Epithelial cell of proximal tubule (primary cell): ENCODE data around the gene RIN1. TPM values are rescaled to one million over a fixed set of nuclear protein-coding genes. Genes with fewer than 3 reads are reported as not detected.
A peak's percentile ranks its signal among the peaks of the same experiment; 100 is the strongest.

Experiments
- DNase-seq: peaks from one replicate; pipeline ENCODE4 v3.0.0-alpha.2; 2011; ENCODE audit warnings: low read depth
- H3K4me3 ChIP-seq: 2 replicates; pipeline ENCODE4 v1.5.1; 2011; ENCODE audit warnings: low read depth, mild to moderate bottlenecking, low read length
- CTCF ChIP-seq: conservative IDR thresholded peaks from 2 replicates; pipeline ENCODE4 v1.5.1; 2012; ENCODE audit warnings: low read depth, mild to moderate bottlenecking, low read length
- total RNA-seq: library from RNA; depleted of rRNA; stranded (reverse); fragments of >200 nt; gene quantifications from 2 replicates; pipeline ENCODE4 v1.2.3, GENCODE V29; 2015

RIN1 gene
- total RNA-seq, 1 donor from 2014 or later = 18.9 TPM

- no peak for DNase-seq
- no peak overlapping the region for H3K4me3 ChIP-seq
- no peak for TF ChIP-seq CTCF
Measured at GRCh38 chr11:66285250-66285947, 50.8 kb downstream of the RIN1 start.

- H3K4me3 ChIP-seq = no peak overlapping the region
- no peak for DNase-seq
- TF ChIP-seq CTCF = no peak
Measured at GRCh38 chr11:66284526-66285078, 51.6 kb downstream of the RIN1 start.

- TF ChIP-seq CTCF = no peak
- DNase-seq = no peak
- H3K4me3 ChIP-seq = no peak overlapping the region
Measured at GRCh38 chr11:66283461-66284105, 52.7 kb downstream of the RIN1 start.

GRCh38 chr11:66282468-66283455, 53.5 kb downstream of the RIN1 start:
- TF ChIP-seq CTCF = peak; percentile 88
- no peak overlapping the region for H3K4me3 ChIP-seq
- no peak for DNase-seq

Other genes with a start within 250 kb of the RIN1 start
- gene KLC2, start 78.7 kb downstream of the RIN1 start, total RNA-seq = 21.7 and 32.0 TPM in 2 replicates
- gene RAB1B, start 67.8 kb downstream of the RIN1 start, total RNA-seq = 152 and 162 TPM in 2 replicates
- 0.43 and 0.58 TPM in 2 replicates for gene CNIH2, start 58.3 kb downstream of the RIN1 start, total RNA-seq
- gene YIF1A, start 47.3 kb downstream of the RIN1 start, total RNA-seq = 106 and 152 TPM in 2 replicates
- gene TMEM151A, start 44.5 kb downstream of the RIN1 start, total RNA-seq = 0.58 TPM in 1 of 2 replicates, not detected in the other
- gene CD248, start 19.4 kb downstream of the RIN1 start, total RNA-seq = 0.07 and 1.0 TPM in 2 replicates
- gene BRMS1, start 8.7 kb upstream of the RIN1 start, total RNA-seq = 72.0 and 95.1 TPM in 2 replicates
- 32.0 and 36.2 TPM in 2 replicates for gene B4GAT1, start 11.2 kb upstream of the RIN1 start, total RNA-seq
- 6.6 and 12.3 TPM in 2 replicates for gene SLC29A2, start 35.3 kb upstream of the RIN1 start, total RNA-seq
- gene NPAS4, start 84.6 kb upstream of the RIN1 start, total RNA-seq = not detected in 2 replicates
- 85.3 TPM in 2 replicates for gene MRPL11, start 102.4 kb upstream of the RIN1 start, total RNA-seq
- 3.5 and 3.6 TPM in 2 replicates for gene PELI3, start 130.5 kb upstream of the RIN1 start, total RNA-seq
- gene DPP3, start 144.0 kb upstream of the RIN1 start, total RNA-seq = 88.8 and 106 TPM in 2 replicates
- 20.0 and 43.6 TPM in 2 replicates for gene BBS1, start 174.2 kb upstream of the RIN1 start, total RNA-seq
- 15.0 and 17.8 TPM in 2 replicates for gene ZDHHC24, start 209.6 kb upstream of the RIN1 start, total RNA-seq
- gene ACTN3, start 210.5 kb upstream of the RIN1 start, total RNA-seq = not detected in 2 replicates
- 6.7 and 15.2 TPM in 2 replicates for gene CTSF, start 232.2 kb upstream of the RIN1 start, total RNA-seq